ENCODE results near the gene ZNF491. TPM values are rescaled to one million over a fixed set of nuclear protein-coding genes. Genes with fewer than 3 reads are reported as not detected.

ZNF491 gene
- total RNA-seq, 1 experiment from 2014 or later = not detected

DNA sequence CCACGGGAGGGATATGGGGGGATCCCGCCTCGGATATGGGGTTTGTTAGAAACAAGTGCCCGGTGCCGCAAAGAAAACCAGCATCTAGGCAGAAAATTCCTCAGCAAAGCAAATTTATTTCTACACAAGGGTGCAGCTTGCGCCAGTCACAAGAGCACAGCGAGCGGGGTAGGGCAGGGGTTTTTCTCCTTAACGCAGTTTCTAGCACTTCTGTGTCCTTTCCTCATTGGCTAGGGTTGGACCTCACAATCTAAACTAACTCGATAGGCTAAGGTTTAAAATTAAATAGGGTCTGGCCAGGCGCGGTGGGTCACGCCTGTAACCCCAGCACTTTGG is 16.3 kb downstream of the ZNF491 start:
- ChIA-PET CTCF (no interaction called here), POLR2A (interaction anchor here (0.9 kb wide), 1 partner anchor 120 kb away, joined by 3 read pairs; no protein-coding TSS in a partner anchor), RAD21 (ENCODE audit: low non-redundant PET in 1 of 2, low total read pairs in 2 of 2, uncharacterized antibody in 2 of 2, unreplicated experiment in 2 of 2) (no interaction called here)
- H3K79me2 ChIP-seq (ENCODE audit: insufficient read depth, low read length) = 0 out of 2 replicates have a peak, but pooled peaks cover 4% of the 10 kb centered on the region
- H3K36me3 ChIP-seq (ENCODE audit: control insufficient read depth in 1 of 2, insufficient read depth in 2 of 2, low read length in 2 of 2) = no peaks in the 10 kb centered on the region
- H3K4me3 ChIP-seq (replicated peaks in 1 of 2; ENCODE audit: low read depth in 1 of 2, low read length in 2 of 2) = peak overlapping the region; percentile 73 to 89
- peak overlapping the region; percentile 91 for H3K4me2 ChIP-seq (ENCODE audit: low read length)
- peaks cover 0 to 6% of the 10 kb centered on the region in 2 experiments; a peak in 1 of 4 replicates for H3K4me1 ChIP-seq (ENCODE audit: control insufficient read depth in 1 of 2, insufficient read depth in 2 of 2, low read length in 2 of 2)
- intact Hi-C loops (cut with micrococcal nuclease) = loop anchor here (5.0 kb wide), 2 partner anchors 117 to 173 kb away; no protein-coding TSS in a partner anchor
- no peaks in the 10 kb centered on the region for H3K27me3 ChIP-seq (ENCODE audit: insufficient read depth, low read length)
- H3K9me2 ChIP-seq (ENCODE audit: insufficient read depth) = no peaks in the 10 kb centered on the region
- peaks cover 0 to 5% of the 10 kb centered on the region in 2 experiments; a peak in 2 of 4 replicates for H3K9me3 ChIP-seq (ENCODE audit: control insufficient read depth in 1 of 2, insufficient read depth in 1 of 2, low read depth in 1 of 2, low read length in 2 of 2)
- H4K20me1 ChIP-seq (ENCODE audit: insufficient read depth) = no peaks in the 10 kb centered on the region
- BruUV-seq (replicated peaks) = no TSS peak
- DNase-seq (ENCODE audit: low read depth, low spot score) (no peak), ATAC-seq (peak; percentile 12)
- H2AFZ ChIP-seq (ENCODE audit: low read depth, low read length, poor library complexity, severe bottlenecking) = peak overlapping the region; percentile 68
- TF ChIP-seq SIN3A (IDR thresholded peaks at IDR 0.05; ENCODE audit: low read depth) (no peak), EGR1 (IDR thresholded peaks at IDR 0.05; ENCODE audit: low read depth) (no peak), CEBPB (IDR thresholded peaks at IDR 0.05; ENCODE audit: low read depth) (no peak), FOSL1 (IDR thresholded peaks at IDR 0.05; ENCODE audit: low read depth) (no peak), RAD21 (IDR thresholded peaks at IDR 0.05; ENCODE audit: low read depth) (no peak), SP1 (IDR thresholded peaks at IDR 0.05; ENCODE audit: low read depth) (no peak)
- TF ChIP-seq, protein P1, sequence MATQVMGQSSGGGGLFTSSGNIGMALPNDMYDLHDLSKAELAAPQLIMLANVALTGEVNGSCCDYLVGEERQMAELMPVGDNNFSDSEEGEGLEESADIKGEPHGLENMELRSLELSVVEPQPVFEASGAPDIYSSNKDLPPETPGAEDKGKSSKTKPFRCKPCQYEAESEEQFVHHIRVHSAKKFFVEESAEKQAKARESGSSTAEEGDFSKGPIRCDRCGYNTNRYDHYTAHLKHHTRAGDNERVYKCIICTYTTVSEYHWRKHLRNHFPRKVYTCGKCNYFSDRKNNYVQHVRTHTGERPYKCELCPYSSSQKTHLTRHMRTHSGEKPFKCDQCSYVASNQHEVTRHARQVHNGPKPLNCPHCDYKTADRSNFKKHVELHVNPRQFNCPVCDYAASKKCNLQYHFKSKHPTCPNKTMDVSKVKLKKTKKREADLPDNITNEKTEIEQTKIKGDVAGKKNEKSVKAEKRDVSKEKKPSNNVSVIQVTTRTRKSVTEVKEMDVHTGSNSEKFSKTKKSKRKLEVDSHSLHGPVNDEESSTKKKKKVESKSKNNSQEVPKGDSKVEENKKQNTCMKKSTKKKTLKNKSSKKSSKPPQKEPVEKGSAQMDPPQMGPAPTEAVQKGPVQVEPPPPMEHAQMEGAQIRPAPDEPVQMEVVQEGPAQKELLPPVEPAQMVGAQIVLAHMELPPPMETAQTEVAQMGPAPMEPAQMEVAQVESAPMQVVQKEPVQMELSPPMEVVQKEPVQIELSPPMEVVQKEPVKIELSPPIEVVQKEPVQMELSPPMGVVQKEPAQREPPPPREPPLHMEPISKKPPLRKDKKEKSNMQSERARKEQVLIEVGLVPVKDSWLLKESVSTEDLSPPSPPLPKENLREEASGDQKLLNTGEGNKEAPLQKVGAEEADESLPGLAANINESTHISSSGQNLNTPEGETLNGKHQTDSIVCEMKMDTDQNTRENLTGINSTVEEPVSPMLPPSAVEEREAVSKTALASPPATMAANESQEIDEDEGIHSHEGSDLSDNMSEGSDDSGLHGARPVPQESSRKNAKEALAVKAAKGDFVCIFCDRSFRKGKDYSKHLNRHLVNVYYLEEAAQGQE (IDR thresholded peaks at IDR 0.05; ENCODE audit: low read depth) = no peak
- TF ChIP-seq, protein P2, sequence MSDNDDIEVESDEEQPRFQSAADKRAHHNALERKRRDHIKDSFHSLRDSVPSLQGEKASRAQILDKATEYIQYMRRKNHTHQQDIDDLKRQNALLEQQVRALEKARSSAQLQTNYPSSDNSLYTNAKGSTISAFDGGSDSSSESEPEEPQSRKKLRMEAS (IDR thresholded peaks at IDR 0.05) = no peak
- peak overlapping the region; percentile 75 for H3K27ac ChIP-seq (ENCODE audit: low read depth, low read length)
- H3K9ac ChIP-seq (ENCODE audit: low read length) = peak overlapping the region; percentile 70

Measured in HCT116 (cell line).